Fibroblast of pulmonary artery (primary cell): ENCODE results near the gene SP100.
A peak's percentile ranks its signal among the peaks of the same experiment; 100 is the strongest.

ENCODE experiments used
- DNase-seq: peaks from one replicate; pipeline ENCODE4 v3.0.0-alpha.2; 2010; ENCODE audit warnings: low read depth
- H3K4me3 ChIP-seq: replicated peaks from 2 replicates; pipeline ENCODE4 v1.5.1; 2011; ENCODE audit warnings: low read depth, mild to moderate bottlenecking, control low read depth, low read length, moderate library complexity
- TF ChIP-seq, protein P1 (sequence below): IDR thresholded peaks from 2 replicates; pipeline ENCODE4 v1.5.1; 2011; ENCODE audit warnings: mild to moderate bottlenecking, control low read depth, low read length, inconsistent platforms; ENCODE audit errors: missing control alignments

Gene SP100

DNA sequence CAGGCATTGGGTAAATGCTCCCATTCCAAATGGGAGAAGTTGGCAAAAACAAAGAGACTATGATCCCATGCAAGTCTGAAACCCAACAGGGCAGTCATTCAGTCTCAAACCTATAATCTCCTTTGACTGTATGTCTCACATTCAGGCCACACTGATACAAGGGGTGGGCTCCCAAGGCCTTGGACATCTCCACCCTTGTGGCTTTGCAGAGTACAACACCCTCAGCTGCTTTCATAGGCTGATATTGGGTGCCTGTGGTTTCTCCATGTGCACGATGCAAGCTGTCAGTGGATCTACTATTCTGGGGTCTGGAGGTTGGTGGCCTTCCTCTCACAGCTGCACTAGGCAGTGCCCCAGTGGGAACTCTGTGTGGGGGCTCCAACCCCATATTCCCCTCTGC is 155.0 kb downstream of the SP100 start:
- TF ChIP-seq, protein P1, sequence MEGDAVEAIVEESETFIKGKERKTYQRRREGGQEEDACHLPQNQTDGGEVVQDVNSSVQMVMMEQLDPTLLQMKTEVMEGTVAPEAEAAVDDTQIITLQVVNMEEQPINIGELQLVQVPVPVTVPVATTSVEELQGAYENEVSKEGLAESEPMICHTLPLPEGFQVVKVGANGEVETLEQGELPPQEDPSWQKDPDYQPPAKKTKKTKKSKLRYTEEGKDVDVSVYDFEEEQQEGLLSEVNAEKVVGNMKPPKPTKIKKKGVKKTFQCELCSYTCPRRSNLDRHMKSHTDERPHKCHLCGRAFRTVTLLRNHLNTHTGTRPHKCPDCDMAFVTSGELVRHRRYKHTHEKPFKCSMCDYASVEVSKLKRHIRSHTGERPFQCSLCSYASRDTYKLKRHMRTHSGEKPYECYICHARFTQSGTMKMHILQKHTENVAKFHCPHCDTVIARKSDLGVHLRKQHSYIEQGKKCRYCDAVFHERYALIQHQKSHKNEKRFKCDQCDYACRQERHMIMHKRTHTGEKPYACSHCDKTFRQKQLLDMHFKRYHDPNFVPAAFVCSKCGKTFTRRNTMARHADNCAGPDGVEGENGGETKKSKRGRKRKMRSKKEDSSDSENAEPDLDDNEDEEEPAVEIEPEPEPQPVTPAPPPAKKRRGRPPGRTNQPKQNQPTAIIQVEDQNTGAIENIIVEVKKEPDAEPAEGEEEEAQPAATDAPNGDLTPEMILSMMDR: no peak
- no peak for DNase-seq
- H3K4me3 ChIP-seq: no peak overlapping the region

DNA sequence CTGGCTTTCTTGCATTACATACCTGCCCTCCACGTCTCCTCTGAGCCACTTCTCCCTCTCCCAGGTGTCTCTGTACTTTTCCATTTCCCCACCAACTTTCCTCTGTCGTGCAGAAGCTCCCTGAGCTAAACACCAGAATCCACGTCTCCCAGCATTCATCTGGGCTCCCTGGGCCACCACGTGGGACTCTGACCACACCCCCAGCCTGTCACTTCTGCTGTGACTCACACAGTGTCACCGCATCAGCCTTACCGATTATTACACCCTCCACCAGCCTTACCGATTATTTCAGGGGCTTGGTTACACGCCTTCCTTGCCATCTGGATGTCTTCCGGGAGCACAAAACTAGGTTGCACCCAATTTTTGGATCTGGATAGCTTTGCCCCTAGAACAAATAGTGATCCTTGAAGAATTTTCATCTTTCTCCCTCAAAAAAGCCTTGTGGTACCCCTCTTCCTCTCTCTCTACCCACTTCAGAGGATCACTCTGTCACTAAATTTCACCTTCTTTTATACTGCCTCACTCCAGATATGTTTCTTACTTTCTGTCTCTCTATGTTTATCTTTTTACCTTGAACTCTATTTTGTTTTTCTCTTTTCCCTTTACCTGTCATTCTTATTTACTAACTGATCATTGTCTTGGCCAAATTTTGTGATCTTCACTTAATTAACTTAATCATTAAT is 159.8 kb downstream of the SP100 start:
- DNase-seq: no peak
- TF ChIP-seq, protein P1: no peak
- no peak overlapping the region for H3K4me3 ChIP-seq

DNA sequence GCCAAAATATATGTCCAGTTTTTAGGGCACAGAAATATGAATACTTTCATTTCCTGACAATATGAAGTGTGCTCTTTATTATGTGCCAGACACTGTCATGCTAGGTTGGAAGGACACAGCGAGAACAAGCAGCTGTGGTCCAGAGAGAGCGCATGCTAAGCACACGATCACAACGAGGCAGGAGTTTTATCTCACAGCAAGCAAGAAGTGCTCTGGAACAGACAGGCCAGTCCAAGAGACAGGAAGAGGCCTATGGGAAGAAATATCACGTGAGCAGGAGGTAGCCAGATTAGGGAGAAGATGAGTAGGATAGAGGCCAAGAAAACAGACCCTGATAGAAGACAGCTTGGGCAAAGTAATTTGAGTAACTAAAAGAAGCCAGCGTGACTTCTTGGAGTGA is 161.1 kb downstream of the SP100 start:
- peak; percentile 8 for DNase-seq
- H3K4me3 ChIP-seq: no peak overlapping the region
- TF ChIP-seq, protein P1: no peak

DNA sequence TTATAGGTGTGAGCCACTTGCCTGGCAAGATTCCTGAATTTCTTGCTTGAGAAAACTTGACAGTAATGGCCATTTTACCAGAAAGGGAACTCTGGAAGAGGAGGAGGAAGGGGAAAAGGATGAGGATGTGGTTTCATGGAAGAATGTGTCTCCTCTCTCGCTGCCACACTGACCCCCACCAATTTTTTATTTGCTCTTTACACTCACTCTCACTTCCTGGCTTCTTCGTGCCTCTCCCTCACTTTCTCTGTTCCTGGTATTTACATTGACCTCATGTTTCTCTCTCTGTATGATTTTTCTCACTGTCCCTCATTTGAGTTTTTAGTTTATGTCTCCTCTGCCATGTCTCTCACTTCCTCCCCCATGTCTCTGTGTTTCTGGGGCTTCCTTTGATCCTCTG is 162.1 kb downstream of the SP100 start:
- no peak for DNase-seq
- TF ChIP-seq, protein P1: no peak

DNA sequence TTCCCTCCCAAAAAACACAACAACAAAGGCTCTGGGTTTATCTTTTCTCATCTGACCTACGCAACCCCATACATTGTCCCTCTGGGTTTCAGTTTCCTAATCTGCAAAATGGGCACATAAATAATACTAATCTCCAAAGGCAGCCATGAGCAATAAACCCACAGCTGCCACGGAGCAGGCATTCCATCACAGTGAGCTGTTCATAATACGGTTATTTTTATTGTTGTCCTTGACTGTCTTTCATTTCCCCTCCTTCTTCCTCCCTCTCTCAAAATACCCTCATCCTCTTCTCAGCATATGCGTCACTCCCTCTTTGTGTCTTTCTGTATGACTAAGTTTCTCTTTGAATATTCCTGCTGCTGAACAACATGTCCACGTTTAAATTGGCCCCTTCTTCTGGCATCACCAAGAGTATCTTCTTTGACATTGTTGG is 166.9 kb downstream of the SP100 start:
- peak; percentile 60 for DNase-seq
- TF ChIP-seq, protein P1: no peak
- no peak overlapping the region for H3K4me3 ChIP-seq

More for the DNA sequence above, 162.1 kb downstream of the SP100 start:
- H3K4me3 ChIP-seq: no peak overlapping the region

DNA sequence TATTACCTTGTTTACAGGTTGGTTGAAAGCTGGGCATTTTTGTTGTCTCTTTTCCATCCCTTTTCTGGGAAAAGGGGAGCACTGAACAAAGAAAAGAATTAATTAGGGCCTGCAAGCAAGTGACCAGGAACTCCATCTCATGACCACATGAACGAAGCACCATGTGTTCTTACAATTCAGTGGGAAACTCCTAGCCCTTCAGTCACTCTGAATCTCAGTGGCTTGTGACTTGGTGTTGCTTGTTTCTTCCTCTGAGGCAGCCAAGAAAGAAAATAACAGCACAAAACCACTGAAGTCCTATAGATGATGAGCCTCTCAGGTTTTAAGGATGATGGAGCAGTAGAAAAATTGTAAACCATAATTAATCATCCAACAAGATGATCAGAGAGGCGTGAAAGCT is 167.6 kb downstream of the SP100 start:
- no peak overlapping the region for H3K4me3 ChIP-seq
- DNase-seq: no peak
- TF ChIP-seq, protein P1: no peak
